ENCODE results near the gene WDFY4.

The WDFY4 gene

DNA sequence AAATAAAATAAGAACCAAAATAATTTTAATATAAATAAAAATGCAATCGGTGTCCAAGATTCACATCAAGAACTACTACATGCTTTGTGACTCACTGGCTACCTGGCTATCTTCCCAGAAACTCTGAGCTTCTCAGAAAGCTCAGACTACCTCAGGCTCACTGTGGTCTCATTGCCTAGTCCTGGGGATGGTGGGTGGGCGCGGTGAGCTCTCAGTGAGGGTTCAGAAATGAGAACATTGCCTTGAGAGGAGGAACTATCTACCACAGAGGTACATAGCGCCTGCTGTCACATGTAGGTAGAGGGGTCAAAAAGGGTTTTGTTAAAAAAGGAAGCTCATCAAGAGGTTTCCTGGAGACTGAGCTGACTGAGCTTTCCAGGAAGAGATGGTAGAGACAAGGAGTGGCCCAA is 108.0 kb downstream of the WDFY4 start:
- no peak for DNase-seq (ENCODE audit: low read depth in 2 of 2)

DNA sequence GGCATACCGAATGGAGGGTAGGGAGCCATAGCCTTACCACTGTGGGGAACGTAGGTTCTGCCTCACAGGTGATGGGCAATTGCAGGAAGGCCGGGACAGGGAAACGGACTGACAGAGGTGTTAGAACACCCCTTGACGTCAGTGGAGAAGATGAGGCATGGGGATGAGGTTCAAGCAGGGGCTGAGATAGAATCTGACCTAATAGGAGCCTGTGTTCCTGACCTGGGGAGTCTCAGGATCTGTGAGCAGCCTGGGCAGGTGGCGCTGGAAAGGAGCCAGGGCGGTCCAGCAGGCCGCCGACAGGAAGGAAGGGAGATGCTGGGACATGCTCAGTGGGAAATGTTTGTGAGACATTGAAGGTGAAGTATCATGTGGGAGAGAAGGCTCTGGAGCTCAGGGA is 109.4 kb downstream of the WDFY4 start:
- DNase-seq (ENCODE audit: low read depth in 2 of 2), result no peak

DNA sequence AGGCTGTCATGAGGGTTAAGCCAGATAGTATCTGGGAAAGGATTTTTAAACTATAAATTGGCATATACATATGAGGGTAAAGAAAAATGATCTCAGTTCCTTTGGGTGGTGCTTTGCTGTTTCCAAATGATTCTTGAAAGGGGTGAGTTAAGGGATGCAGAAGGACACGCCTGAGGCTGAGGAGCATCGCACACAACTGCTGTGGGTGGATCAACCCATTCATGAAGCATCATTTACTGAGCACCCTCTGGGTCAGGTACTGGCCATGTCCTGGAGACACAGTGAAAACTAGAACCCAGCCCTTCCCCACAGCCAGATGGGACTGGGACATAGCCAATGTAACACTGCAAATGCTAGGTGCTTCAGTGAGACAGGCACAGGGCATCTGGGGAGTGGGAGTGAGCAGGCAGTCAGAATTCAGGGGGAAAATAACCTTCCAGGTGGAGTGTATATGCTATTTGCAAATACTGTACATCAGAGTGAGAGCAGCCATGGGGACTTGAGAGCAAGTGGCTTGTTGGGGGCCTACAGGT is 112.1 kb downstream of the WDFY4 start:
- no peak for DNase-seq (ENCODE audit: low read depth in 2 of 2)

DNA sequence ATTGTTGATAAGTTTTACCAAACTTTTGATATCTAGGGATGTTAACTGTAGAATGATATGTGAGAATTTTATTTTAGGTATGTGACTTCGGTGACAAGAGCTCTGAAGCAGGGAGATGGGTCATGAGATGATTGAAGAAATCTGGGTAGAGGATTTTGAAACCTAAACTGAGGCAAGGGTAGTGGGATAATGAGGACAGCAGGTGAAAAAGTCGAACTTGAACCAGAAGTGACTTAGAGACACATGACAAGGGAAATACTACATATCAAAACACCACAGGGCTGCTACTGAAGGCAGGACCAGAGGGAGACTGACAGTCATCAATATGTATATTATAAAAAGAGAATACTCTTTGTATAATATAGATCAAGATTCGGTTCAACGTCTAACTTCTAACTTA is 113.2 kb downstream of the WDFY4 start:
- no peak for DNase-seq (ENCODE audit: low read depth in 2 of 2)

DNA sequence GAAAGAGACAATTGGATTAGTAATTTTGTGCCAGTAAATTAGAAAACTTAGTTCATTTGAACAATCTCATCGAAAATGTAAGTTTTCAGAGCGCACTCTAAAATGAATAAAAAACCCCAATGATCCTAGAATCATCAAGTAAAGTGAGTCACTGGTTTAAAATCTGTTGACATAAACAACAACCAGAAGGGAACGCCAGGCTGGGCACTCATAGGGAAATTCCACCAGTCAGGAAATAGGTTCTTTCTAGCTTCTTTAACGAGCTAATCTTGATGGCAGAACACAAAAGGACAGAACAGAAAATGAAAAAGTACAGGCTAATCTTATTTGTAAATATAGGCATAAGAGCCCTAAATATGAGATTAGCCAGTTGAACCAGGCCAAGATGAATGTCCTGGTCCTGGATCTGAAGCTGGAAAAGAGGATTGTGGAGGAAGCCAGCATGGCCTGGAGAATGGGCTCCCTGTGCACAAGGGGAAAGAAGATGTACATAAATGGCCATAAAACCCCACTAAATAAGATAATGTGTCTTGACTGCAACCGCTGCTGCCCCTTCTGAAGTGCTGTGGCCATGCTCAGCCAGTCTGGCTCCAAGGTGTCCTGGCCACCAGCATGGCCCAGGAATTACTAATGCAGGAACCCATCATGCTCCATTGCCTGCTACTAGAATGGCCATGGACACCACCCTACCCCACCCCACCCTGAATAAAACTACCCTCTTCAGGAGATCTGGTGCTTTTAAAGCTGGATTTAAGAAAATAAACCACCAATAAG is 114.0 kb downstream of the WDFY4 start:
- no peak for DNase-seq (ENCODE audit: low read depth in 2 of 2)

DNA sequence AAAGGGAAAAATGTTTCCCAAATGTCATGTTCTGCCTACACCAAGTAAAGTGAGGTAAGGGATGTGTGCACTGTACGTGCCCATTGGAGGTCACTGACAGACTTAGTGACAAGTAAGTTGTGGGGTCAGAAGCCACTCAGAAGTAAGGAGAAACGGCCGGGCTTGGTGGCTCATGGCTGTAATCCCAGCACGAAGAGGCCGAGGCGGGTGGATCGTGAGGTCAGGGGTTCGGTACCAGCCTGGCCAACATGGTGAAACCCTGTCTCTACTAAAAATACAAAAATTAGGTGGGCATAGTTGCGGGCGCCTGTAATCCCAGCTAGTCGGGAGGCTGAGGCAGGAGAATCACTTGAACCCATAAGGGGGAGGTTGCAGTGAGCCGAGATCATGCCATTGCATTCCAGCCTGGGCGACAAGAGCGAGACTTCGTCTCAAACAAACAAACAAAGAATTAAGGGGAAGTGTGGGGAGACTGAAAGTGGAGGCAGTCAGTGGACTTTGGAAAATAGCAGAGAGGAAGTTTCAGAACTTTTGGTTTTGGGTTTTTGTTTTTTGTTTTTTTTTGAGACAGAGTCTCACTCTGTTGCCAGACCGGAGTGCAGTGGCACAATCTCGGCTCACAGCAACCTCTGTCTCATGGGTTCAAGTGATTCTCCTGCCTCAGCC is 114.8 kb downstream of the WDFY4 start:
- no peak for DNase-seq (ENCODE audit: low read depth in 2 of 2)

DNA sequence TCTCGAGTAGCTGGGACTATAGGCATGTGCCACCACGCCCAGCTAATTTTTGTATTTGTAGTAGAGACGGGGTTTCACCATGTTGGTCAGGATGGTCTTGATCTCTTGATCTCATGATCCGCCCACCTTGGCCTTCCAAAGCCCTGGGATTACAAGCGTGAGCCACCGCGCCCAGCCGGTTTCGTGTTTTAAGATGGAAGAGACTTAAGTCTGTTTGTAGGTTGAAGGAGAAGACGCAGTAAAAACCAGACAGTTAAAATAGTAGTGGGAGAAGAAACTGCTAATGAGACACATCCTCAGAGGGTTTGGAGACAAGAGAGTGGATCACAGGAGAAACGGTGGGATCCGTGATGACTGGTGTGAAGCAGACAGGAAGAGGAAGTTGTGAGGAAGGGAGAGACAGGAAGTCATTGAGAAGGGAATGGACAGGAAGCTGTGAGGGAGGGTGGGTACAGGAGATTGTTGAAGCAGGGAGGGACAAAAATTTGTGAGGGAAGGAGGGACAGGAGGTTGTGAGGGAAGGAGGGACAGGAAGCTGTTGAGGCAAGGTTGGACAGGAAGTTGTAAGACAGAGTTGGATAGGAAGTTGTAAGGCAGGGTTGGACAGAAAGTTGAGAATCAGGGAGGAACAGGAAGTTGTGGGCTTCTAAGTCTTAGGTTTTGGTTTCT is 115.5 kb downstream of the WDFY4 start:
- DNase-seq (ENCODE audit: low read depth in 2 of 2), result no peak

DNA sequence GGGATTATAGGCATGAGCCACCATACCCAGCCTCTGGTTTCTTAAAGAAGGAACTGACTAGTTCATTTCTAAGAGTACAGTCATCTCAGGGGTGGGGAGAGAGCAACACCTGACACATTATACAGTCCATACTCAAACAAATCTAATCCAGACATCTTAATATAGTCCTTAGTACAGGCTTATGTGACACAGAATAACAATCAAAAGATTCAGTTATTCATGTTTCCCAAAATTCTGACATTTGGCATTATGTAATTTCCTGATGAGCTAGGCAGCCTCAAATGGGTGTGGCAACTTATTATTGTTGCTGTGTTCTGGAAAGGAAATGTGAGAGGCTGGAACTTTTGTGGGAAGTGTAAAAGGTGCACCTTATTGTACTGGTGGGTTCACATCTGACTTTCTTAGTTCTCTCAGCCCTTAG is 116.3 kb downstream of the WDFY4 start:
- no peak for DNase-seq (ENCODE audit: low read depth in 2 of 2)

DNA sequence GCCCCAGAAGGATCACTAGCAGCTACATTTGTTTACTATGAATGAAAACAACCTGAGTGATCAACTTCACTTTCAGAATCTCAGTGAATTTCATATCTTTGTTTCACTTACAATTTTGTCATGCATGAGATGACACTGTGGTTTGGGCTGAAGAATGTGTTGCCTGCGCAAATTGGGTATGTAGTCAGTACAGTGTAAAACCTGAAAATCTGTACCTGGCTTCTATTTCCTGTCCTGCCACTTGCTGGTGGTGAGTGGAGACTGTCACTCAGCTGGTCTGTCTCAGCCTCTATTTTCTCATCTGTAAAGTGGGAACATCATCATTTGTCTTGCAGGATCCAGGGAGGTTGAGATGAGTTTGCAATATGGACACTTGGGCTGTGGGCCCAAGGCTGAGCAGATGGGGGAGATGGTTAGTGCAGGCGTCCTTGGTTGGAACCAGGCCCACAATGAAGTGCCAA is 118.0 kb downstream of the WDFY4 start:
- no peak for DNase-seq (ENCODE audit: low read depth in 2 of 2)

DNA sequence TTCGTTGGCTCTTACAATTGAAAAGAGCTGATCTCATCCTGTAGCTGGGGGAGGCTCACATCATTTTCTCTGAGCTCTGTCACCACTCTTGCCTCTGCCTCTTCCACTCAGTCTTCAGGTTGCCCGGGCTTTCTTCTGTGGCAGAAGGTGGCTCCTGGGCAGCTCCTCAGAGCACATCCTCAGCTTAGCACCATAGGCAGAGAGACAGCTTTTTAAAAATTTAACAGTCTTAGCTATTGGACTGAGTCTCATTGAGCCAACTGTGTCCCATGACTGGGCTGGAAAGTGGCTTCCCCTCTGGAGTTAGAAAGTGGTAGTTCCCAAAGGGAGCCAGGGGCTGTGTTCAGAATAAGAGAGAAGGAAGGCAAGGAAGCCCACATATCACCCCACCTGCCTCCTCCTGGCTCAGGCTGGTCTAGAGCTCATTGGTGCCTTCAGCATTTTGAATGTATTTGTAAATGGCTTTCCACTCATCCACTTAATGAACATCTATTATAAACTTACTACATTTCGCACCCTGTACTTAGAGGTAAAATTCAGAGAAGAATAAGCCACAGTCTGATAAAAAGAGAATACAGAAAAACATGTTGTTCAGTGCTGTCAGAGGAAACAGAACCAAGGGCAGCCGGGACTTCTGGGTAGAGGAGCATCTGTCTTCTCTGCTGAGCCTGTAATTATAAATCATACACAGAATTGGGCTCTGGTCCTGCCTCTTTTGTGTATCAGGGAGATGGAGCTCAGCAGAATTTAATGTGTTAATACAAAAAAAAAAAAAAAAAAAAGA is 119.3 kb downstream of the WDFY4 start:
- DNase-seq (ENCODE audit: low read depth in 2 of 2), result no peak

DNA sequence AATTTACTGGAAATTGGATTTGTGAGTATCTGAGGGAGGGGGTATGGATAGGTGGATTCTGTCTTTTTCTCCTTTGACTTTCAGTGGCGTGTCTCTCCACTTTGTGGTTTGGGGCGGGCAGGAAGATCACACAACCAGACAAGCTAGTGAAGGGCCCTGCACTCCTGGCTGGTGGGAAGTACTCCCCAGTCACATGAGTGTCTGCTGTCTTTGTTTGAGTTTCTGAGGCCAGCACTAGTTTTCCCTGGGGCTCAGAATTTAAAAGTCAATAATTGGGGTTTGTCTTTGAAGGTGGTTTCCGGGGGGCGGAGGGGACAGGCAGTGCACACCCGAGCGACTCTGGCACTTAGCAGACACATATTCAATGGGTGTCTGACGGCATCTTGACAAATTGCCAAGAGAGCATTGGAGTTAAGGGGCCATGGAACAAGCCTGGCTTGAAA is 120.1 kb downstream of the WDFY4 start:
- DNase-seq (ENCODE audit: low read depth in 2 of 2), result no peak

DNA sequence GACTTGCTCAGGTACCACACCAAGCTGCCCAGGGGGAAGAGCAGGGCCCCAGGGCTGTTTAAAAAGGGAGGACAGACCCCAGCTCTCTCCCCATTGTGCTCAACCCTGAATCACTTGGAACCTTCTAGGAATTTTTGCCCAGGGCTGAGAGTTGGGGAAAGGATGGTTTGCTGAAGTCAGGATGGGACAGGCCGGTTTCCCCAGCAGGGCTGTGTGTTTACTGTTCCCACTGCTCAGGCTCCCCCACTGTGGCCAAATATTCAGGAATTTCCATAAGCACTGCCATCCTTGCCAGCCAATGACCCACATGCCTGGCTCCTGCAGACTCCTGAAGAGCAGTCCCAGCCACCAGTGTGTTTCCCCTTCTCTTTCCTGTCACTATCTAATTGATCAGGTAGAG is 120.7 kb downstream of the WDFY4 start:
- DNase-seq (ENCODE audit: low read depth in 2 of 2), result no peak

DNA sequence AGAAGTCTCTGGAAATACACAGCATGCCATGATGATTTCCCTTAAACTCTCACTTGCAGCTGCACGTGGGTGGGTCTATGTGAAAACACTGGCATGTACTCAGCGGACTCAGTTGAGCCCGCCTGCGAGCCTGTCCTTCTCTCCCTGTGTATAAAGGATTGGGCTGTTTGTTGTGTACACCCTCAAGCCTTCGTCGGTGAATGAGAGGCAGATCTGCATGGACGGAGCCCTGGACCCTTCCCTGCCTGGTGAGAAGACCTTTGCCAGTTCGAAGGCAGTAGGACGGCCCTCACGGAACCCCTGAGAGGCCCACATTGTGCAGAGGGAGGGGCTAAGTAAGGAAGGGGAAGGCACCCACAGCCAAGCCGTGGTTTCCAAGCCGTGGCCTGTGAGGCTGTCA is 121.2 kb downstream of the WDFY4 start:
- no peak for DNase-seq (ENCODE audit: low read depth in 2 of 2)

DNA sequence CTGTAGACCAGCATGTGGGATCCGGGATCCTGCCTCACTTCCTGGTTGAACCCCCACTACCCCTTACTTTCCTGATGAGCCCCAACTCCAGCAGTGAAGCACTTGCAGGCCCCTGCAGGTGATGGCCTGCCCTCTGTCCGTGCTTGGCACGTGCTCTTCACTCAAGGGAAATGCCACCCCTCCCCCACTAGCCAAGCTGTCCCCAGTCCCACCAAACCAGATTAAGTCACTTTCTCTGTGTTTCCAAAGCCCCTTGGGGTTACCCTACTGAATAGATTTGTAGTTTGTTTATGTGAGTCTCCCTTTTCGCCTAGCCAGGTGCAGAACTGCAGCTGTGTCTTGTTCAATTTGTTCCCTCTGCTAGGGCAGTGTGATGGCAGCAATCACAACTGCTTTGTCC is 121.7 kb downstream of the WDFY4 start:
- no peak for DNase-seq (ENCODE audit: low read depth in 2 of 2)

DNA sequence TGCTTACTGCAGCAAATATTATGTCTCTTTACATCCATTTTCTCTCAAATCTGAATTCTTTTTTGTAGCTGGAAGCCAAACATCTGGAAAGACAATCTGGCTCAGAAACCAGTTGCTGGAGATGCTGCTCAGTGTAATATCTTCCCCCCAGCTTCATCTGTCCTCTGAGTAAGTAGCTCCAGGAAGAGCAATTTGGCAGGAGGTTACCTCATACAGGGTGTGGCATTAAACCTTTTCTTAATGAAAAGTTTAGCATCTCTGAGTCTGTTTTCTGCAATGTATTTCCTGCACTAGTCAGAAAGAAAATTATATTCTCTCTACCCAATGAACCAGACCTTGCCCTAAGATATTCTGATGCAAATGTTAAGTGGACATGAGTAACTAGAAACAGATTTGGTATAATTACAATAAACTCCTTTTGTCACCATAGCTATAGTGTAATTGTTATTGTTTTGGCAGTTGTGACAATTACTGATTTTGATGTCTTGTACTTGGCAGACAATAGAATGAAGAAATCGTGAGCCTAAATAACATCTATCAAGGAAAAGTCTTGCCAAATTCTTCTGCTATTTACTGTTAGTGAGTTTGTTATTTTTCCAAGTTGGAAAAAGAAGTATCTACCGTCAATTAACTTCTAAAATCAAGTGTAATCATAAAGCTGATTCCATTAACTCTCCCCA is 123.3 kb downstream of the WDFY4 start:
- DNase-seq (ENCODE audit: low read depth in 2 of 2), result no peak

DNA sequence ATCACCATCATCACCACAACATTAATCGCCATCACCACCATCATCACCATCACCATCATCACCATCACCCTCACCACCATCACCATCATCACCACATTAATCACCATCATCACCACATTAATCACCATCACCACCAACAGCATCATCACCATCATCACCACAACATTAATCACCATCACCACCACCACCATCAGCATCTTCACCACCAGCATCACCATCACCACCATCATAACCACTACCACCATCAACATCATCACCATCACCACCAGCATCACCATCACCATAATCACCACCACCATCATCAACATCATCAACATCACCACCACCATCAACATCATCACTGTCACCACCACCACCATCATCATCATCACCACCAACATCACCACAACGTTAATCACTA is 124.6 kb downstream of the WDFY4 start:
- DNase-seq (ENCODE audit: low read depth in 2 of 2), result no peak

DNA sequence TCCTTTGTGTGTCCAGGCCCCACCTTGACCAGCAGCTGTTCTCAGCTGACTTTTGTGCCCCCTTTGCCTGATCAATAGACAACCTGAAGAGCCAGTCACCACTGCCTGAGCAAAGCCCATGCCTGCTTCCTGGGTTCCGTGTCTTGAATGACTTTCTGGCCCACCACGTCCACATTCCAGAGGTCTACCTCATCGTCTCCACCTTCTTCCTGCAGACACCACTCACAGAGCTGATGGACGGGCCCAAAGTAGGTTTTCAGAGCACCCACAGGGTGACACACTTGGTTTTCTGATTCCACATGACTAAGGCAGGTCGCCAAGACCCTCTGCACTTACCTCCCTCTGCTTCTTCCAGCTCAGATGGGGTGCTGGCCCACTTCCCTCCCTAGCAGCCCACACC is 126.8 kb downstream of the WDFY4 start:
- DNase-seq (ENCODE audit: low read depth in 2 of 2), result no peak

DNA sequence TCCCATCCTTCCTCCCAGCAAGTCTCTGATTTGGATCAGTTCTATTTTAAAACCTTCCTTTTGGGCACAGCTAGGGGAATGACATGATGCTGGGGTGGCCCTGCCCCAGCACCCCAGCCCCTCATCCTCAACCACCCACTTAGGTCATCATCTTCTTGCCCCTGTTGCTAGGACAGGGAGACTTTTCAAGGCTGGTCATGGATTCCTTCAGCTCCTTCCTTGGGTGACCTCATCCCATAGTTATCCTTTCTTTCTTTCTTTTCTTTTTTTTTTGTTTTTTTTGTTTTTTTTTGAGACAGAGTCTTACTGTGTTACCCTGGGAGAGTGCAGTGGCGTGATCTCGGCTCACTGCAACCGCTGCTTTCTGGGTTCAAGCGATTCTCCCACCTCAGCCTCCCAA is 127.2 kb downstream of the WDFY4 start:
- DNase-seq (ENCODE audit: low read depth in 2 of 2), result no peak

DNA sequence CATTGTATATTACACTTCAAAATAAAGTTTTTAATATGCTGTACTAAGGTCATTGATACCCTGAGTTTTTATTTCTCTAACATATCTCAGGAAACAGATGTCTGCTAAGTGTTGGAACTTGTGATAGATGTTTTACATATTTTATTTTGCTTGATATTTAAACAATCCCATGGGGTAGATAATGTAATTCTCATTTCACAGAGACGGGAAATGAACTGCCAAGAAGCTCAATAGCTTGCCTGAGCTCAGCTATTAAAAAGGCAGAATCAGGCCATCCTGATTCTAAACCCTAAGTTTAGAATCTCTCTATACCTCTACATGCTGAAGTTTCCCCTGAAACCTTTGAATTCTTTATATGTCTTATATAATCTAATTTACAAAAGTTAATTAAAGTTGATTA is 128.6 kb downstream of the WDFY4 start:
- no peak for DNase-seq (ENCODE audit: low read depth in 2 of 2)

DNA sequence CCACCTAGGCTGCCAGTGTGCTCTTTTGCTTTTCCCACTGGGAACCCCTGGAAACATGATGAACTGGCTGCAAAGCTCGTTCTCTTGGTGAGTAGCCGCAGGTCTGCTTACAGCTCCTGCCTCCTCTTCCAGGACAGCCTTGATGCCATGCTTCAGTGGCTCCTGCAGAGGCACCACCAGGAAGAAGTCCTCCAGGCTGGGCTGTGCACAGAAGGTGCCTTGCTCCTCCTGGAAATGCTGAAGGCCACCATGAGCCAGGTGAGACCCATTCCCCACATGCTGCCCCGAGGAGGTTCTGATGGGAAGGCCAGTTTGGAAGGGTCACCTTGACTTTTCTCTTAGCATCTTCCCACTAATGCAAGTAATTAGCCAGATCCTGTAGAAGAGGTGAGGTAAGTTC is 129.2 kb downstream of the WDFY4 start:
- no peak for DNase-seq (ENCODE audit: low read depth in 2 of 2)

DNA sequence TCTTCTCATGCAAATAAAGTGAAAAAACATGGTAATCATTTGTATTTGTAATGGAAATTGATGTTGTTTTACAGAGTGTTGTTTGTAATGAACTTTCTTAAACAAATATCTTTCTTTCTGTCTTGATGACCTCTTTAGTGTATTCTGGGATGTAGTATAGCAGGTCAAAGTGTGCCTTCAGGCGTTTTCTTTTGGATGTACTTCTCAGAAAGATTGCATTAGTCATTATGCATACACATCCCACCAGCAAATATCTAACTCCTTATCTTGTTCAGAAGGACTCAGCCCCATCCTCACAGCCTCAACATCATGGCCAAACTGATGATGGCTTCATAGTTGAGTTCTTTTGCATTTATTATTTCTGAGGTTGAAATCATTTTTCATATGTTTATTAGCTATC is 130.3 kb downstream of the WDFY4 start:
- DNase-seq (ENCODE audit: low read depth in 2 of 2), result no peak
